ENCODE measurements around the gene SYNPO2.

SYNPO2 gene

GRCh38 chr4:118905566-118905965, 16.9 kb downstream of the SYNPO2 start:
- peaks cover 0 to 4% of the 10 kb centered on the region in 2 donors for H3K9me3 Mint-ChIP-seq
- no peak overlapping the region for H3K4me3 Mint-ChIP-seq
- no peak overlapping the region for H3K27ac Mint-ChIP-seq
- no peaks in the 10 kb centered on the region for H3K4me1 Mint-ChIP-seq
- peaks cover 42% of the 10 kb centered on the region for H3K27me3 Mint-ChIP-seq
- ATAC-seq, result no peak
- no peak for DNase-seq

GRCh38 chr4:118909173-118909956, 20.7 kb downstream of the SYNPO2 start:
- Mint-ChIP-seq H3K27ac (no peak overlapping the region), H3K9me3 (no peaks in the 10 kb centered on the region), H3K4me1 (no peaks in the 10 kb centered on the region), H3K4me3 (no peak overlapping the region), H3K27me3 (peaks cover 28% of the 10 kb centered on the region)
- DNase-seq (no peak), ATAC-seq (no peak)

DNA sequence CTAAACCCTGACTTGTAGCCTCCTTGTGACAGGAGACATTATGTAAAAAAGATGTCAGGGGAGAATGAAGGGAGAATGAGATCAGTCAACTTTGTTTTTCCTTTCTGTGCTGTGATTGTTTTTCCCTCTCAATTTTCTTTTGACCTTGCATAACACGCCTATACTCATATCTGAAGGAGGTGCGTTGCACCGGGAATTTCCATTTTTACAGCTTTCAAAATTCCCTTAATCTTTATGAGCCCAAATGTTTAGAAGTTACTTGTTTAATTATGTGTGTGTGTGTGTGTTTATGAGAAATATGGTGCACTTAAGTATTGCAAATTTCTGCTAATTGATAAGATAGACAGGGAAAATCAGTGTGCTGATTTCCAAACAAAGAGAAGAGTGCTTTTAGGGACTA, 21.6 kb downstream of the SYNPO2 start:
- DNase-seq, result no peak
- Mint-ChIP-seq H3K4me3 (no peak overlapping the region), H3K4me1 (no peaks in the 10 kb centered on the region), H3K9me3 (no peaks in the 10 kb centered on the region), H3K27ac (no peak overlapping the region), H3K27me3 (peaks cover 24% of the 10 kb centered on the region)
- no peak for ATAC-seq

- H3K27me3 Mint-ChIP-seq, result peaks cover 17% of the 10 kb centered on the region
- H3K4me3 Mint-ChIP-seq, result no peak overlapping the region
- DNase-seq (no peak), ATAC-seq (no peak)
- no peaks in the 10 kb centered on the region for H3K9me3 Mint-ChIP-seq
- no peaks in the 10 kb centered on the region for H3K4me1 Mint-ChIP-seq
- H3K27ac Mint-ChIP-seq, result no peak overlapping the region
These were observed 22.6 kb downstream of the SYNPO2 start for GRCh38 chr4:118911238-118911703.

GRCh38 chr4:118915468-118915867, 26.8 kb downstream of the SYNPO2 start:
- Mint-ChIP-seq H3K4me3 (no peak overlapping the region), H3K27ac (no peak overlapping the region), H3K9me3 (no peaks in the 10 kb centered on the region), H3K27me3 (peaks cover 10% of the 10 kb centered on the region), H3K4me1 (no peaks in the 10 kb centered on the region)
- DNase-seq, result no peak
- no peak for ATAC-seq

GRCh38 chr4:118916691-118917289, 28.1 kb downstream of the SYNPO2 start:
- Mint-ChIP-seq H3K27ac (no peak overlapping the region), H3K4me3 (no peak overlapping the region), H3K4me1 (no peaks in the 10 kb centered on the region), H3K27me3 (peaks cover 9% of the 10 kb centered on the region), H3K9me3 (no peaks in the 10 kb centered on the region)
- ATAC-seq, result no peak
- no peak for DNase-seq

DNA sequence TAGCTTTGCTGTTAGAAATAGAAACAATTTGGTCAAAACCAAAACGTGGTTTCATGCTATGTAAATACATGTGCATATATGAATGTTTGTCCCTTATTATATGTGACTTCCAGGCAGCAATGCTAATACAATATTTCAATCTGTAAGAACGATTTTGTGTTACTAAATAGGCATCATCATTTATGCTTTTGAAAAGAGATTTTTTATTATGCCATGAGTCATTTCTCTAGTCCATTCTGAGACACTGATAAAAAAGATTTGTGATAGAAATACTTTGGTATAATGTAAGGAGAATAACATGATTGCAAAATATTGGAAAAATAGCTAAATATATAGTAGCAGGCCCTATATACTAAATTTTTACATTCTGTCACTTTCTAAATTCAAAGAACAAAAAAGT, 28.9 kb downstream of the SYNPO2 start:
- Mint-ChIP-seq H3K27me3 (peaks cover 9% of the 10 kb centered on the region), H3K9me3 (no peaks in the 10 kb centered on the region), H3K4me3 (no peak overlapping the region), H3K4me1 (no peaks in the 10 kb centered on the region), H3K27ac (no peak overlapping the region)
- DNase-seq (no peak), ATAC-seq (no peak)

DNA sequence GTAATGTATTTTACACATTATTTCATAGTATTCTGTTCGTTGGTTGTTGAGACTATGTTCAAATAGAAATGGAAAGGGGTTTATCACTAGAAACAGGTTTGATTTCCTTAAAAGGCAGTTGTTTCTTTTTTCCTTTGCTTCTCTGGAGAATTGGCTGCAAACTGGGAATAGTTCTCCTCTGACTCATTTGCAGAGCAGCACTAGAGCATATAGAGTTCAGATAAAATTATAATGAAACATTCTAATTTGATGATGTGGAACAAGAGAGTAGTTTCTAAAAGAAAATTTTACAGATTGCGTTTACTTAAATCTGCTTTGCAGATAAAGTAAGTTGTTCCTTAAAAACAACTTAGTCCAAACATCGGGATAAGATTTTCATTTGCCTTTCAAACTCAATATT, 29.7 kb downstream of the SYNPO2 start:
- Mint-ChIP-seq H3K4me1 (no peaks in the 10 kb centered on the region), H3K9me3 (no peaks in the 10 kb centered on the region), H3K4me3 (no peak overlapping the region), H3K27me3 (peaks cover 9% of the 10 kb centered on the region), H3K27ac (no peak overlapping the region)
- DNase-seq (no peak), ATAC-seq (no peak)

- Mint-ChIP-seq H3K27me3 (peaks cover 9% of the 10 kb centered on the region), H3K9me3 (no peaks in the 10 kb centered on the region), H3K27ac (no peak overlapping the region), H3K4me3 (no peak overlapping the region), H3K4me1 (no peaks in the 10 kb centered on the region)
- no peak for DNase-seq
- no peak for ATAC-seq
These were observed 31.6 kb downstream of the SYNPO2 start for GRCh38 chr4:118920247-118920646.

GRCh38 chr4:118921786-118922185, 33.1 kb downstream of the SYNPO2 start:
- Mint-ChIP-seq H3K27ac (no peak overlapping the region), H3K4me3 (no peak overlapping the region)

DNA sequence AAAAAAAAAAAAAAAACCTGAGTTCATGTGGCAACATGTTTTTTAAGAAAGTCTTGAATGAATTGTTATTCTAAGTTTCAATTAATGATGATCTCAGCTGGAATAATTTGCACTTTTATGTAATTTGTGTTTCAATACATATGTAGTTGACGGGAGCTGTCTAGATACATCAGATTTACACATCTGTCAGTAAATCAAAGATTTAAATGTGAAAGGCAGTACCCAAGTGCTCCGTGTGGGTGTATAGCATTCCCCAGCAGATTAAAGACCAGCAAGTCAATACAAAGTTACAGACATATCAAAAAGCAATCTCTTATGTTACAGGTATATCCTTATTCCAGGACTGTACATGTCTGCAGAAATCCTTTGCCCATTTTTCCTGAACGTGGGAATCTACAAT, 35.2 kb downstream of the SYNPO2 start:
- DNase-seq, result no peak
- Mint-ChIP-seq H3K27ac (no peak overlapping the region), H3K9me3 (no peaks in the 10 kb centered on the region), H3K27me3 (peaks cover 13% of the 10 kb centered on the region), H3K4me3 (no peak overlapping the region), H3K4me1 (no peaks in the 10 kb centered on the region)
- no peak for ATAC-seq

More at GRCh38 chr4:118921786-118922185, 33.1 kb downstream of the SYNPO2 start:
- H3K4me1 Mint-ChIP-seq, result no peaks in the 10 kb centered on the region
- ATAC-seq (no peak), DNase-seq (no peak)
- H3K27me3 Mint-ChIP-seq, result peaks cover 9% of the 10 kb centered on the region
- no peaks in the 10 kb centered on the region for H3K9me3 Mint-ChIP-seq

- H3K27ac Mint-ChIP-seq, result no peak overlapping the region
- DNase-seq (no peak), ATAC-seq (no peak)
- no peak overlapping the region for H3K4me3 Mint-ChIP-seq
- H3K27me3 Mint-ChIP-seq, result peaks cover 7% of the 10 kb centered on the region
- no peaks in the 10 kb centered on the region for H3K9me3 Mint-ChIP-seq
- H3K4me1 Mint-ChIP-seq, result no peaks in the 10 kb centered on the region
These were observed 39.3 kb downstream of the SYNPO2 start for GRCh38 chr4:118927974-118928373.

GRCh38 chr4:118930255-118930654, 41.6 kb downstream of the SYNPO2 start:
- DNase-seq, result no peak
- H3K27me3 Mint-ChIP-seq, result peaks cover 14% of the 10 kb centered on the region
- H3K9me3 Mint-ChIP-seq, result no peaks in the 10 kb centered on the region
- no peak overlapping the region for H3K4me3 Mint-ChIP-seq
- no peak overlapping the region for H3K27ac Mint-ChIP-seq
- H3K4me1 Mint-ChIP-seq, result no peaks in the 10 kb centered on the region
- ATAC-seq, result no peak

- Mint-ChIP-seq H3K27ac (no peak overlapping the region), H3K9me3 (no peaks in the 10 kb centered on the region), H3K4me3 (no peak overlapping the region), H3K4me1 (no peaks in the 10 kb centered on the region), H3K27me3 (peaks cover 14% of the 10 kb centered on the region)
- no peak for DNase-seq
- ATAC-seq, result no peak
These were observed 43.1 kb downstream of the SYNPO2 start for GRCh38 chr4:118931786-118932185.

DNA sequence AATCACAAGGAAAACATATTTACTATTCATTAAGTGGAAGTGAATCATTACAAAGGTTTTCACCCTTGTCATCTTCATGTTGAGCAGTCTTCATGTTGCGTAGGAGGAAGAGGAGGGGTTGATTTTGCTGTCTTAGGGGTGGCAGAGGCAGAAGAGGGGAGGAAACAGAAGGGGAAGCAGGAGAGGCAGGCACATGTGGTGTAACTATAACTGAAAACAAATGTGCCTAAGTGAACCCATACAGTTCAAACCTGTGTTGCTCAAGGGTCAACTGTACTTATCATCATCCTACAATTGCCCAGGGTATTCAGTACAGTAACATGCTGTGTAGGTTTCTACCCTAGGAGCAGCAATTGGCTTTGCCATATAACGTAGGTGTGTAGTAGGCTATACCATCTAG, 47.2 kb downstream of the SYNPO2 start:
- DNase-seq (no peak), ATAC-seq (no peak)
- Mint-ChIP-seq H3K4me3 (no peak overlapping the region), H3K27me3 (peaks cover 9% of the 10 kb centered on the region), H3K27ac (peak overlapping the region in 1 of 2 donors; percentile 36), H3K9me3 (no peaks in the 10 kb centered on the region), H3K4me1 (no peaks in the 10 kb centered on the region)

GRCh38 chr4:118936406-118936805, 47.8 kb downstream of the SYNPO2 start:
- Mint-ChIP-seq H3K27me3 (peaks cover 15% of the 10 kb centered on the region), H3K4me3 (no peak overlapping the region)
- ATAC-seq, result no peak

More at GRCh38 chr4:118936406-118936805, 47.8 kb downstream of the SYNPO2 start:
- DNase-seq, result no peak
- Mint-ChIP-seq H3K4me1 (no peaks in the 10 kb centered on the region), H3K9me3 (no peaks in the 10 kb centered on the region), H3K27ac (no peak overlapping the region)

Measured in stimulated activated naive CD8-positive, alpha-beta T cell treated with anti-CD3 and anti-CD28 coated beads, Interleukin-15, amount 100 ng/mL, for 72 hours (primary cell).